ENCODE results near the gene TYMP.

TYMP gene

GRCh38 chr22:50531546-50531961 lies 1.7 kb upstream of the TYMP start:
- TF ChIP-seq RARB (CRISPR knock-in tag; IDR thresholded peaks at IDR 0.05) (no peak), ZNF8 (CRISPR knock-in tag; IDR thresholded peaks at IDR 0.05) (no peak), GLIS3 (CRISPR knock-in tag; IDR thresholded peaks at IDR 0.05) (no peak), CSDC2 (CRISPR knock-in tag; IDR thresholded peaks at IDR 0.05) (no peak), TOX (CRISPR knock-in tag; IDR thresholded peaks at IDR 0.05; ENCODE audit: borderline replicate concordance) (no peak), ZFP30 (CRISPR knock-in tag; IDR thresholded peaks at IDR 0.05) (no peak), SNAI2 (CRISPR knock-in tag; IDR thresholded peaks at IDR 0.05) (no peak), ZC3H10 (CRISPR knock-in tag; IDR thresholded peaks at IDR 0.05) (no peak), ISL1 (CRISPR knock-in tag; IDR thresholded peaks at IDR 0.05) (no peak)
- TF ChIP-seq, protein P1, sequence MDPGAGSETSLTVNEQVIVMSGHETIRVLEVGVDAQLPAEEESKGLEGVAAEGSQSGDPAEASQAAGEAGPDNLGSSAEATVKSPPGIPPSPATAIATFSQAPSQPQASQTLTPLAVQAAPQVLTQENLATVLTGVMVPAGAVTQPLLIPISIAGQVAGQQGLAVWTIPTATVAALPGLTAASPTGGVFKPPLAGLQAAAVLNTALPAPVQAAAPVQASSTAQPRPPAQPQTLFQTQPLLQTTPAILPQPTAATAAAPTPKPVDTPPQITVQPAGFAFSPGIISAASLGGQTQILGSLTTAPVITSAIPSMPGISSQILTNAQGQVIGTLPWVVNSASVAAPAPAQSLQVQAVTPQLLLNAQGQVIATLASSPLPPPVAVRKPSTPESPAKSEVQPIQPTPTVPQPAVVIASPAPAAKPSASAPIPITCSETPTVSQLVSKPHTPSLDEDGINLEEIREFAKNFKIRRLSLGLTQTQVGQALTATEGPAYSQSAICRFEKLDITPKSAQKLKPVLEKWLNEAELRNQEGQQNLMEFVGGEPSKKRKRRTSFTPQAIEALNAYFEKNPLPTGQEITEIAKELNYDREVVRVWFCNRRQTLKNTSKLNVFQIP (CRISPR knock-in tag; IDR thresholded peaks at IDR 0.05; ENCODE audit: borderline replicate concordance, low read depth), result no peak
- ATAC-seq, result peak; percentile 39

DNA sequence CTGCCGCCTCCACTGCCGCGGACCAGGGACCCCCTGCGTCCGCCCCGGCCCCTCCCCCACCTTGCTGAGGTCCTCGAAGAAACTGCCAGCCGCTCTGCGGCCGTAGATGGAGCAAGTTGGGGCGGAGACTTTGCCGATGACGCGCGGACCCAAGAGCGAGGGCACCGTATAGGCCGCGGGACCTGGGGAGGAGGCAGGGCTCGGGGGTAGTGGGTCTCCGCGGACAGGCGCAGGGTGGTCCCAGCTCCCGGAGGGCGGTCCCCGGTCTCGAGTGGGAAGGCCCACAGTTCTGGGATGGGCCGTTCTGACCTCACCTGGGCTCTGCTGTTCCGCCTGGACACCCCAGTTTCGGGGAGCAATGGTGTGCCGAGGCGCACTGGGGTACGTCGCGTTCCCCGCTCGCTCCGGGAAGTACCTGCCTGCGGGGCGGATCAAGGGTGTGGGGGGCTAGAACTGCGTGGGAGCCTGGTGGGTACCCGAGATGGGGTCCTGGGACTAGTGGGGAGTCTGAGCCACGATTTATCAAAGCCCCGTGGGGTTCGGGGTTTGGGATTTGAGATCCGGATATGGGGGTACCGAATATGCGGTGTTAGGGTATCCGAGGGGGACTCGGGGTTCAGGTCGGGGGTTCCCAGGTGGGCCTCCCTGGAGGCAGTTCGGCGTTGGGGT lies 1.2 kb upstream of the TYMP start:
- no peak for TF ChIP-seq ZNF565 (CRISPR knock-in tag; conservative IDR thresholded peaks at IDR 0.05; ENCODE audit: low read depth)
- TF ChIP-seq RARB (CRISPR knock-in tag; IDR thresholded peaks at IDR 0.05), result no peak
- TF ChIP-seq ISL1 (CRISPR knock-in tag; IDR thresholded peaks at IDR 0.05), result no peak
- TF ChIP-seq, protein P2, sequence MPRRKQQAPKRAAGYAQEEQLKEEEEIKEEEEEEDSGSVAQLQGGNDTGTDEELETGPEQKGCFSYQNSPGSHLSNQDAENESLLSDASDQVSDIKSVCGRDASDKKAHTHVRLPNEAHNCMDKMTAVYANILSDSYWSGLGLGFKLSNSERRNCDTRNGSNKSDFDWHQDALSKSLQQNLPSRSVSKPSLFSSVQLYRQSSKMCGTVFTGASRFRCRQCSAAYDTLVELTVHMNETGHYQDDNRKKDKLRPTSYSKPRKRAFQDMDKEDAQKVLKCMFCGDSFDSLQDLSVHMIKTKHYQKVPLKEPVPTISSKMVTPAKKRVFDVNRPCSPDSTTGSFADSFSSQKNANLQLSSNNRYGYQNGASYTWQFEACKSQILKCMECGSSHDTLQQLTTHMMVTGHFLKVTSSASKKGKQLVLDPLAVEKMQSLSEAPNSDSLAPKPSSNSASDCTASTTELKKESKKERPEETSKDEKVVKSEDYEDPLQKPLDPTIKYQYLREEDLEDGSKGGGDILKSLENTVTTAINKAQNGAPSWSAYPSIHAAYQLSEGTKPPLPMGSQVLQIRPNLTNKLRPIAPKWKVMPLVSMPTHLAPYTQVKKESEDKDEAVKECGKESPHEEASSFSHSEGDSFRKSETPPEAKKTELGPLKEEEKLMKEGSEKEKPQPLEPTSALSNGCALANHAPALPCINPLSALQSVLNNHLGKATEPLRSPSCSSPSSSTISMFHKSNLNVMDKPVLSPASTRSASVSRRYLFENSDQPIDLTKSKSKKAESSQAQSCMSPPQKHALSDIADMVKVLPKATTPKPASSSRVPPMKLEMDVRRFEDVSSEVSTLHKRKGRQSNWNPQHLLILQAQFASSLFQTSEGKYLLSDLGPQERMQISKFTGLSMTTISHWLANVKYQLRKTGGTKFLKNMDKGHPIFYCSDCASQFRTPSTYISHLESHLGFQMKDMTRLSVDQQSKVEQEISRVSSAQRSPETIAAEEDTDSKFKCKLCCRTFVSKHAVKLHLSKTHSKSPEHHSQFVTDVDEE (CRISPR knock-in tag; IDR thresholded peaks at IDR 0.05), result no peak
- TF ChIP-seq CSRNP3 (CRISPR knock-in tag; IDR thresholded peaks at IDR 0.05), result no peak
- TF ChIP-seq, protein P3, sequence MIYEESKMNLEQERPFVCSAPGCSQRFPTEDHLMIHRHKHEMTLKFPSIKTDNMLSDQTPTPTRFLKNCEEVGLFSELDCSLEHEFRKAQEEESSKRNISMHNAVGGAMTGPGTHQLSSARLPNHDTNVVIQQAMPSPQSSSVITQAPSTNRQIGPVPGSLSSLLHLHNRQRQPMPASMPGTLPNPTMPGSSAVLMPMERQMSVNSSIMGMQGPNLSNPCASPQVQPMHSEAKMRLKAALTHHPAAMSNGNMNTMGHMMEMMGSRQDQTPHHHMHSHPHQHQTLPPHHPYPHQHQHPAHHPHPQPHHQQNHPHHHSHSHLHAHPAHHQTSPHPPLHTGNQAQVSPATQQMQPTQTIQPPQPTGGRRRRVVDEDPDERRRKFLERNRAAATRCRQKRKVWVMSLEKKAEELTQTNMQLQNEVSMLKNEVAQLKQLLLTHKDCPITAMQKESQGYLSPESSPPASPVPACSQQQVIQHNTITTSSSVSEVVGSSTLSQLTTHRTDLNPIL (CRISPR knock-in tag; IDR thresholded peaks at IDR 0.05; ENCODE audit: low read depth), result no peak
- TF ChIP-seq BACH2 (CRISPR knock-in tag; IDR thresholded peaks at IDR 0.05; ENCODE audit: borderline replicate concordance), result no peak
- no peak for TF ChIP-seq ZFP30 (CRISPR knock-in tag; IDR thresholded peaks at IDR 0.05)
- no peak for TF ChIP-seq ESRRG (CRISPR knock-in tag; IDR thresholded peaks at IDR 0.05)
- TF ChIP-seq ZNF70 (CRISPR knock-in tag; IDR thresholded peaks at IDR 0.05), result no peak
- TF ChIP-seq, protein P1 (CRISPR knock-in tag; IDR thresholded peaks at IDR 0.05; ENCODE audit: borderline replicate concordance, low read depth), result no peak
- no peak for TF ChIP-seq ZNF8 (CRISPR knock-in tag; IDR thresholded peaks at IDR 0.05)
- TF ChIP-seq TCF4 (CRISPR knock-in tag; IDR thresholded peaks at IDR 0.05; ENCODE audit: borderline replicate concordance), result no peak
- TF ChIP-seq ZC3H10 (CRISPR knock-in tag; IDR thresholded peaks at IDR 0.05), result no peak
- no peak for TF ChIP-seq ARNTL (CRISPR knock-in tag; IDR thresholded peaks at IDR 0.05; ENCODE audit: borderline replicate concordance, low read depth)
- ATAC-seq, result peak; percentile 20

DNA sequence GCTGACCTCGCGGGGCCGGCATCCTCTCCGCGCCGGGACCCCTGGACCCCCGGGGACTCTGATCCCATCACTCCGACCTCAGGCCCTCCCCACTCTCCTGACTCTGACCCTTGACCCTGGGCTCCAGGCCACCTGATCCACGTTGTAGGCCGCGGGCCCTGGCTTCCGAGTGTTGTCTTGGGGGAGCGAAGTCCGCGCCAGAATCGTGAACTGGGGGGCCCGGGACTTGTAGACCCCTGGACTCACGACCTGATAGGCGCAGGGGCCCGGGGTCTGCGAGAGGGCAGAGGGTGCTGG lies 716 bp upstream of the TYMP start:
- ATAC-seq, result no peak
- no peak for TF ChIP-seq ZFP30 (CRISPR knock-in tag; IDR thresholded peaks at IDR 0.05)
- TF ChIP-seq ISL1 (CRISPR knock-in tag; IDR thresholded peaks at IDR 0.05), result no peak
- no peak for TF ChIP-seq ESRRG (CRISPR knock-in tag; IDR thresholded peaks at IDR 0.05)
- TF ChIP-seq, protein P1 (CRISPR knock-in tag; IDR thresholded peaks at IDR 0.05; ENCODE audit: borderline replicate concordance, low read depth), result no peak
- TF ChIP-seq ZNF8 (CRISPR knock-in tag; IDR thresholded peaks at IDR 0.05), result no peak
- TF ChIP-seq ZNF70 (CRISPR knock-in tag; IDR thresholded peaks at IDR 0.05), result no peak
- no peak for TF ChIP-seq ZFP3 (CRISPR knock-in tag; IDR thresholded peaks at IDR 0.05)
- TF ChIP-seq PPARA (CRISPR knock-in tag; IDR thresholded peaks at IDR 0.05; ENCODE audit: borderline replicate concordance), result no peak
- no peak for TF ChIP-seq OSR1 (CRISPR knock-in tag; IDR thresholded peaks at IDR 0.05)
- TF ChIP-seq RARB (CRISPR knock-in tag; IDR thresholded peaks at IDR 0.05), result no peak
- TF ChIP-seq, protein P2 (CRISPR knock-in tag; IDR thresholded peaks at IDR 0.05), result no peak
